ENCODE data around the gene DYNC2LI1.

GRCh38 chr2:43812947-43813346 is 39.1 kb downstream of the DYNC2LI1 start:
- TF ChIP-seq TAF1 (IDR thresholded peaks at IDR 0.05; ENCODE audit: low read depth) (no peak), ZBTB7A (IDR thresholded peaks at IDR 0.05; ENCODE audit: low read depth) (no peak), EGR1 (IDR thresholded peaks at IDR 0.05) (no peak), MAX (IDR thresholded peaks at IDR 0.05) (no peak), RAD21 (IDR thresholded peaks at IDR 0.05; ENCODE audit: low read depth) (no peak), CREB1 (IDR thresholded peaks at IDR 0.05; ENCODE audit: low read depth) (no peak), TEAD4 (IDR thresholded peaks at IDR 0.05) (no peak), FOXM1 (IDR thresholded peaks at IDR 0.05; ENCODE audit: borderline replicate concordance, low read depth) (no peak), CEBPB (IDR thresholded peaks at IDR 0.05) (no peak), EP300 (IDR thresholded peaks at IDR 0.05; ENCODE audit: borderline replicate concordance) (no peak), NFIC (IDR thresholded peaks at IDR 0.05) (no peak)
- TF ChIP-seq, protein P1, sequence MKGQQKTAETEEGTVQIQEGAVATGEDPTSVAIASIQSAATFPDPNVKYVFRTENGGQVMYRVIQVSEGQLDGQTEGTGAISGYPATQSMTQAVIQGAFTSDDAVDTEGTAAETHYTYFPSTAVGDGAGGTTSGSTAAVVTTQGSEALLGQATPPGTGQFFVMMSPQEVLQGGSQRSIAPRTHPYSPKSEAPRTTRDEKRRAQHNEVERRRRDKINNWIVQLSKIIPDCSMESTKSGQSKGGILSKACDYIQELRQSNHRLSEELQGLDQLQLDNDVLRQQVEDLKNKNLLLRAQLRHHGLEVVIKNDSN (IDR thresholded peaks at IDR 0.05), result no peak
- TF ChIP-seq, protein P2, sequence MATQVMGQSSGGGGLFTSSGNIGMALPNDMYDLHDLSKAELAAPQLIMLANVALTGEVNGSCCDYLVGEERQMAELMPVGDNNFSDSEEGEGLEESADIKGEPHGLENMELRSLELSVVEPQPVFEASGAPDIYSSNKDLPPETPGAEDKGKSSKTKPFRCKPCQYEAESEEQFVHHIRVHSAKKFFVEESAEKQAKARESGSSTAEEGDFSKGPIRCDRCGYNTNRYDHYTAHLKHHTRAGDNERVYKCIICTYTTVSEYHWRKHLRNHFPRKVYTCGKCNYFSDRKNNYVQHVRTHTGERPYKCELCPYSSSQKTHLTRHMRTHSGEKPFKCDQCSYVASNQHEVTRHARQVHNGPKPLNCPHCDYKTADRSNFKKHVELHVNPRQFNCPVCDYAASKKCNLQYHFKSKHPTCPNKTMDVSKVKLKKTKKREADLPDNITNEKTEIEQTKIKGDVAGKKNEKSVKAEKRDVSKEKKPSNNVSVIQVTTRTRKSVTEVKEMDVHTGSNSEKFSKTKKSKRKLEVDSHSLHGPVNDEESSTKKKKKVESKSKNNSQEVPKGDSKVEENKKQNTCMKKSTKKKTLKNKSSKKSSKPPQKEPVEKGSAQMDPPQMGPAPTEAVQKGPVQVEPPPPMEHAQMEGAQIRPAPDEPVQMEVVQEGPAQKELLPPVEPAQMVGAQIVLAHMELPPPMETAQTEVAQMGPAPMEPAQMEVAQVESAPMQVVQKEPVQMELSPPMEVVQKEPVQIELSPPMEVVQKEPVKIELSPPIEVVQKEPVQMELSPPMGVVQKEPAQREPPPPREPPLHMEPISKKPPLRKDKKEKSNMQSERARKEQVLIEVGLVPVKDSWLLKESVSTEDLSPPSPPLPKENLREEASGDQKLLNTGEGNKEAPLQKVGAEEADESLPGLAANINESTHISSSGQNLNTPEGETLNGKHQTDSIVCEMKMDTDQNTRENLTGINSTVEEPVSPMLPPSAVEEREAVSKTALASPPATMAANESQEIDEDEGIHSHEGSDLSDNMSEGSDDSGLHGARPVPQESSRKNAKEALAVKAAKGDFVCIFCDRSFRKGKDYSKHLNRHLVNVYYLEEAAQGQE (IDR thresholded peaks at IDR 0.05; ENCODE audit: low read depth), result no peak
